ENCODE measurements around the gene RUFY1.
"Not testable (repeated sequence)": the region's sequence is repeated elsewhere in the genome, so short reads cannot be mapped to it uniquely, and the experiment has no call there.

Gene RUFY1

DNA sequence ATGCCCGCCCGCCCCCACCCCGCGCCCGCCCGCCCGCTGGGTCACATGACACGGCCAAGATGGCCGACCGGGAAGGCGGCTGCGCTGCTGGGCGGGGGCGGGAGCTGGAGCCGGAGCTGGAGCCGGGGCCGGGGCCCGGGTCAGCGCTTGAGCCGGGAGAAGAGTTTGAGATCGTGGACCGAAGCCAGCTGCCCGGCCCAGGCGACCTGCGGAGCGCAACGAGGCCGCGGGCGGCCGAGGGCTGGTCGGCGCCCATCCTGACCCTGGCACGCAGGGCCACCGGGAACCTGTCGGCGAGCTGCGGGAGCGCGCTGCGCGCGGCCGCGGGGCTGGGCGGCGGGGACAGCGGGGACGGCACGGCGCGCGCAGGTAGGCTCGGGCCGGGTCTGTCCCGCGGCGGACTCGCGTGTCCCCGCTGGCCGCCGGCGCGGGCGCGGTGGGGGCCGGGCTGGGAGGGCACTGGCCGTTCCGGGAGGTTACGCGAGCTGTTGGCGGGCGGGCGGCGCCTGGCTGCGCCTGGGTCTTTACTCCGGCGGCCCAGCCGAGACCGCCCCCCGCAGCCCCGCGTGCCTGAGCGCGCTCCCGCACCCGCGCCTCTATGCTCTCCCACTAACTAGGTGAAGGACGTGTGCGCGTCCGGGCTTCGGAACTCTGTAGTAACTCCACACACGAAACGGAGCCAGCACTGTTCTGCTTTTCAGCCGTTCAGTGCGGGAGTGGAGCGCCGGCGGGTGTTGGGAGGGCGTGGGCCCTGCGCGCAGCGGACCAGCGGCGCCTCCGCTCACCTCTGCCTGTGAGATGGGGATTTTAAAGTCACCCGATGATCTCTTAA lies at the start of gene RUFY1:
Gene RUFY1 (plus strand): TSS at position 44 of the 832 bp plus-strand sequence. CDS start 16 bp downstream, at position 60.
- DNase-seq (ENCODE audit: low spot score): peak; percentile 30

DNA sequence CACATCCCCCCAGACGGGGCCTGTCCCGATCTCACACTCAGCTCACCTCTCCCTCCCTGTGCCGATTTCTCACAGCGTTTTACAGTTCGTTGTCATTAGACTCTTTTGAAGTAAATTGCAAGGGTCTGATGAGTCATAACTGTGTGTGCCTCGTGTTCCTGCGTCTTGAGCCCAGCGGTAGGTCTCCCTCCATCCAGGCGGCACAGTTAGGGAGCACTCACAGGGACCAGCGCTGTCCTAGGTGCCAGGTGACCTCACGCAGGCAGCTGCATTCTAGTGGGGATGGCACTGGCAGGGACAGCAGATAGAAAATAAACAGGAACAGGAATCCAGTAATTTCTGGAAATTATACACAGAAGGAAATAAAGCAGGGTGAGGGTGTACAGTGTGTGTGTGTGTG lies 48.4 kb upstream of the RUFY1 start:
- DNase-seq (ENCODE audit: low spot score): not testable (repeated sequence)

DNA sequence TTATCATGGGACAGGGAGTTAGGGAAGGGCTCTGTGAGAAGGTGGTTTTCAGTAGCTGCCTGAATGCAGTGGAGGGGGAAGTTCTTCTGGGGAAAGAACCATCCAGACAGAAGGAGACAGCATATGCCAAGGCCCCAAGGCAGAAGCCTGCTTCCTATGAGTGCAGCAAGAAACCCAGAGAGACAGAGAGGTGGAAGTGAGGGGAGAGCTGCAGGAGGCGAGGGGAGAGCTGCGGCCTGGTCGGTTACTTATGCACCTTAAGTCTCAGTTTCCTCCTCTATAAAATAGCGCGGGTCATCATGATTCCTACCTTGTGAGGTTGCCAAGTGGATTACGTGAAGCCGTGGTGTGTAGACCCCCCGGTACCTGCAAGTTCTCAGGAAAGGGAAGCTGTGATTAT lies 47.9 kb upstream of the RUFY1 start:
- not testable (repeated sequence) for DNase-seq (ENCODE audit: low spot score)

- no peak for DNase-seq (ENCODE audit: low spot score)
Measured at GRCh38 chr5:179504191-179504590, 46.2 kb upstream of the RUFY1 start.

- DNase-seq (ENCODE audit: low spot score): no peak
Measured at GRCh38 chr5:179504600-179505396, 45.6 kb upstream of the RUFY1 start.

DNA sequence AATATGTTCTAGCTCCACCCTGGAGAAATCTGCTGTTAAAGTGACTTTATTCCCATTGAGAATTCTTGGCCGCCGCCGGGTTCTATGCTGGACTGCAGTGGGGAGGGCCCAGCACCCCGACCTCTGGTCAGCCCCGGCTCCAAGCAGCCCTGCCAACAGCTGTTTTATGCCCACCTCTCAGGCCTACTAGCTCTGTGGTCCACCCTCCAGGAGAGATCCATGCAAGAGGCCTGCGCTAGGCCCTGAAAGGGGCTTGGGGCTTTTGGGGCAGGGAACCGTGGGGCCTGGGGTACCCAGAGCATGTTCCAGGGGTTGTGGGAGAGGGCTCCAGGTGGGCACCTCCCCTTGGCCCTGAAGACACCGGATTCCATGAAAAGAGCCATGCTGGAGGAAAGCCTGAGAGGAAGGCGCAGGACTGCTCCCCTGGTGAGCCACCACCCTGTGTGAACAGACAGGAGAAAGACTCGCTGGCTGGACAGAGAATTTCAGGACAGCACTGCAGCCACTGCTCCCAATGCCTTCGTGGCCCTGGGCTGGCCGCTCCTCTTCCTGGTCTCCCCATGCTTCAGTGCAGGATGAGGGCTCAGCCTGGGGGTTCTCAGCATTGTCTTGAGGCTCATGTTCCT lies 44.6 kb upstream of the RUFY1 start:
- no peak for DNase-seq (ENCODE audit: low spot score)

GRCh38 chr5:179509239-179509638 lies 41.1 kb upstream of the RUFY1 start:
- no peak for DNase-seq (ENCODE audit: low spot score)

- DNase-seq (ENCODE audit: low spot score): no peak
Measured at GRCh38 chr5:179509845-179510244, 40.5 kb upstream of the RUFY1 start.

- no peak for DNase-seq (ENCODE audit: low spot score)
Measured at GRCh38 chr5:179512452-179513000, 37.8 kb upstream of the RUFY1 start.

DNA sequence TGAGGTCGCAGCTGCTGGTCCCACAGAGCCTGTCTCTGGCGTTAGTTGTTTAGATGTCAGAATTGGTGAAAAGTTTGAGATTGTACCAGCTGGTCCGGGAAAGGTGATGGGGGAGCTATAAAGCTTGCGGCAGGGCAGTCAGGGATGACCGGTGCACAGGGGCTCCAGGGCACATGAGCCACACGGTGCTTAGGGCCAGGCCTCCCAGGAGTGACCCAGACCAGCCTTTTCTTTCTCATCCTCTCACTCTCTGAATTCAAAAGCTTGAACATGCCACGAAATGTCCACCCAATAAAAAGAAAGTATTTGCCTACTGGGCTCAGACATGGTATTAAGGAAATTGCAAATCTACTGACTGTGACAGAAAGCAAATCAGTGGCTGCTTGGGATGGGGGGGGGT lies 34.9 kb upstream of the RUFY1 start:
- not testable (repeated sequence) for DNase-seq (ENCODE audit: low spot score)

DNA sequence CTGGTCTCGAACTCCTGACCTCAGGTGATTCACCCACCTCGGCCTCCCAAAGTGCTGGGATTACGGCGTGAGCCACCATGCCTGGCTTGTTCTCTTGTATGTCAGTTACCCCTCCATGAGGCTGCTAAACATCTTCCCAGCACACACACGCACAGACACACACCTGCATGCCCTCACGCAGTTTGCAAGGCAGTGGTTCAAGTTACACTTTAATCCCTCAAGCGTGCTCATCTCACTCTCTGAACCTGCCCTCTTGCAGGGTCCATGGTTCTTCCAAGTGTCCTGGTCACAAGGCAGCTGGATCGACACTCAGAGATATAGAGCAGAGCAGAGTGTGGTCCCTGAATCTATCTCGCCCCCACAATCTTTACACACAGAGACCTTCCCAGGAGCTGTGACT lies 34.1 kb upstream of the RUFY1 start:
- DNase-seq (ENCODE audit: low spot score): no peak

GRCh38 chr5:179517746-179518145 lies 32.6 kb upstream of the RUFY1 start:
- DNase-seq (ENCODE audit: low spot score): not testable (repeated sequence)

DNA sequence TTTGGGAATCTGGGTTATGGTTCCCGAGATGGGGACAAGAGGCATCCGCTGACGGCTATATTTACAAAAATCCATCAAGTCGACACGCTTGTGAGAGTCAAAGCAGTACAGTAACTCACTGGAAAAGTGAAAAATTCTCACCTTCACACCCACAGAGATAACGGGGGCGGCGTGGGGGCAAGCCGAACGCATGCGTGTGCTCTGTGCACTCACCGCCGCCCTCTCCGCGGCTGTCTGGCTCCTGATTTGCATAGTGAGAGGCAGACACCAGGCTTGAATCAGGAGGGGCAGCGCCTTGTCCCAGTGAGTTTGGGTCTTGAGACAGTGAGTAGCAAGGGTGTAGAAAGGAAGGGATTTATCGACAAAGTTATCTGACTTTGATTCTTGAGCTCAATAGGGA lies 32.0 kb upstream of the RUFY1 start:
- DNase-seq (ENCODE audit: low spot score): not testable (repeated sequence)

DNA sequence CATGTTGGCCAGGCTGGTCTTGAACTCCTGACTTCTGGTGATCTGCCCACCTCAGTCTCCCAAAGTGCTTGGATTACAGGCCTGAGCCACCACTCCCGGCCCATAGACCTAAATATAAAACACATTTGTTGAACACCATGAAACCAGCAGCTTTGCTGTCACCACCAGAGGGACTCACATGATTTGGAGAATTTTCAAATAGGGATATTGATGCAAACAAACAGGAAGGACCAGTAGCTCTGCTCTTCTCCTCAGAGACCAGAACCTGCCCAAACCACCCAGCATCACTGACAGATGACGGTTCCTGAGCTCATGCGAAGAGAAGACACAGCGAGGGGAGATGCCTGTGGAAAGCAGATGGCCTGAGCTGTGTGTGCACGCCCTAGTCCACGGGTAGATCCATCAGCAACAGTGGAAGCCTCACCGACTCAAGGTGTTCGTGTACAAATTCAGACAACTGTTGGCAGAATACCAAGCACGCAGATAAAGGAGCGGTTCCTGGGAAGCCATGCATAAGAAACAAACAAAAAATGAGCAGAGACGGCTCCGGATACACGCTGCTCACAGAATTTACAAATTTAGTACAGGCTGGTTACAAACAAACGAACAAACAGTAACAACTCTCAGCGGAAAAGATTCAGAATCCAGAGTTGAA lies 30.8 kb upstream of the RUFY1 start:
- DNase-seq (ENCODE audit: low spot score): not testable (repeated sequence)

DNA sequence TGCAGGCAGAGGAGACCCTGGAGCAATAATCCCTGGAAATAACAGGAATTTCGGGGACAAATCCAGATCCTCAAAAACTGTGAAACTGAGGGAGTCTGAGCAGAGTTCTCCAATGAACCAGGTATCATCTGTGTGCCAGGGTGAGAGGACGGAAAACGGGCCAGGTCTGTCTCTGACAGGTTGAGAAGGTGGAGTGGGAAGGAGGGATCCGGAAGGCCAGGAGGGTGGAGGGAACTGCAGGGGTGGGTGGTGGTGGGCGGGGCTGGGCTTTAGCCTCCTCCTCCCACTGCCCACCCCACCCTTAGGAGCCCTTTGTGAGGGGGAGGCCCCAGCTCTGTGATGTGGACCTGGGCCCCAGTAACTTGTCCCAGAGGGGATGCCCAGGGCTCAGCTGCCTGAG lies 28.2 kb upstream of the RUFY1 start:
- not testable (repeated sequence) for DNase-seq (ENCODE audit: low spot score)

DNA sequence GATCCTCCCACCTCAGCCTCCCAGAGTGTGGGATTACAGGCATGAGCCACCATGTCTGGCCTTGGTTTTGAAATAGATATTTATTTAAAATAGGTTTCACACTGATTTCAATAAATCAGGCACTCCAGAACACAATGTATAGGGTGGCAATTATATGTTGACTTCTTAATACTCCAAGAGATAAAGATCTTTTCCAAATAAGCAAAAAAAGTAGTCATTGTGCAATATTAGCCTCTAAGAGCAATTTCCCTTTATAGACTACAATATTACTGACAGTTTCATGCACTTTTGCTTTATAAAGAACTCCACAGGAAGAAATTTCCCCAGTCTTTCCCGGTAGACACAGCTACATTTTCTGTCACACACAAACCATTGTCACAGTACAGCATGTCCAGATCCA lies 23.4 kb upstream of the RUFY1 start:
- no peak for DNase-seq (ENCODE audit: low spot score)

GRCh38 chr5:179530069-179530998 lies 20.0 kb upstream of the RUFY1 start:
- no peak for DNase-seq (ENCODE audit: low spot score)

- no peak for DNase-seq (ENCODE audit: low spot score)
Measured at GRCh38 chr5:179533024-179533423, 17.3 kb upstream of the RUFY1 start.

DNA sequence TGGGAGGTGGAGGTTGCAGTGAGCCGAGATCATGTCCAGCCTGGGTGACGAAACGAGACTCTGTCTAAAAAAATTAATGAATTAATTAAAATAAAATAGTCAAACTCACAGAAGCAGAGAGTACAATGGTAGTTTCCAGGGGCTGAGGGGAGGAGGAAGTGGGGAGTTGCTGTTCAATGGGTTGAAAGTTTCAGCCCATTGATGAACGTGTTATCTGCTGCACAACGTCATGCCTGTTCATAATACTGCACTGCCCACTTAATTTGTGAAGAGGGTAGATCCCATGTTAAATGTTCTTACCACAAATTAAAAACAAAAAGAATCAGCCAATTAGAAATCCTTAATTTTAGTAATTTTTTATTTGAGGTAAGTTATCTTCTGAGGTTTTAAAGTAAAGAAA lies 16.4 kb upstream of the RUFY1 start:
- no peak for DNase-seq (ENCODE audit: low spot score)

GRCh38 chr5:179534431-179534830 lies 15.9 kb upstream of the RUFY1 start:
- DNase-seq (ENCODE audit: low spot score): no peak

DNA sequence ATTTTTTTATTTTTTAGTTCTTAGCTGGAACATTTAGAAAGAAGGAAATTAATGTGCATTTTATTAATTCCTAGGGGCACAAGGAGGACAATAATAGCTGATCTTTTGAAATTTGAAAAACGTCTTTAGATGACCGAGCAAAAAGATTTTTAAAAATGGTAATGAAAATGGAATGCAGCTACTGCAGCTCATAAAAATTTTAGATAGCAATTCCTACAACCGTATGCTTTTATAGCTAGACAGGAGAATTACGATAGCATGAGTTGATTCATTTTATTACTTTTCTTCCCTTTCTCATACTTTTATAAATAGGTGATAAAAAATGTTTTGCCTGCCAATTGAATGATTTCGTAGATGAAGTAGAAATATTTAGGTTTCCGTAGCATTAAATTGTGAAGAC lies 13.7 kb upstream of the RUFY1 start:
- no peak for DNase-seq (ENCODE audit: low spot score)

Measured in COLO829 (cell line).